ENCODE measurements around the gene OSBPL8. TPM values are rescaled to one million over a fixed set of nuclear protein-coding genes. Genes with fewer than 3 reads are reported as not detected.
A peak's percentile ranks its signal among the peaks of the same experiment; 100 is the strongest.

The OSBPL8 gene
- total and polyA plus RNA-seq, 8 donors: 7.7 to 147 (median 29.4) TPM

GRCh38 chr12:76555231-76555767, 4.3 kb downstream of the OSBPL8 start:
- 70 to 77% (median 74%) methylated on average over 7 of the region's 7 CpGs for WGBS, 5 donors
- intact Hi-C loops (cut with DNase I; ENCODE audit: low total_unique reads): no loop called here

GRCh38 chr12:76554405-76555230, 5.0 kb downstream of the OSBPL8 start:
- H3K27me3 ChIP-seq: no peaks in the 10 kb centered on the region
- no peak overlapping the region for H3K4me3 ChIP-seq
- H3K9me3 ChIP-seq: no peaks in the 10 kb centered on the region
- TF ChIP-seq EP300 (IDR thresholded peaks at IDR 0.05): no peak
- no peak for TF ChIP-seq CTCF (IDR thresholded peaks at IDR 0.05)
- TF ChIP-seq POLR2A (IDR thresholded peaks at IDR 0.05): no peak
- TF ChIP-seq POLR2AphosphoS5 (IDR thresholded peaks at IDR 0.05): no peak
- H3K4me1 ChIP-seq: peaks cover 12 to 66% (median 39%) of the 10 kb centered on the region in 4 donors
- H3K36me3 ChIP-seq: no peaks in the 10 kb centered on the region
- 88 to 96% (median 90%) methylated on average over 2 of the region's 2 CpGs for WGBS, 5 donors
- no peak for DNase-seq
- peak overlapping the region in 1 of 5 donors; percentile 23 for H3K27ac ChIP-seq
- intact Hi-C loops (cut with DNase I; ENCODE audit: low total_unique reads): no loop called here

More at GRCh38 chr12:76555231-76555767, 4.3 kb downstream of the OSBPL8 start:
- Histone ChIP-seq H3K4me3 (no peak overlapping the region), H3K9me3 (no peaks in the 10 kb centered on the region), H3K36me3 (no peaks in the 10 kb centered on the region), H3K4me1 (peaks cover 12 to 68% (median 41%) of the 10 kb centered on the region in 4 donors), H3K27me3 (no peaks in the 10 kb centered on the region), H3K27ac (no peak overlapping the region)
- no peak for DNase-seq
- TF ChIP-seq POLR2A (IDR thresholded peaks at IDR 0.05): no peak
- no peak for TF ChIP-seq CTCF (IDR thresholded peaks at IDR 0.05)
- no peak for TF ChIP-seq POLR2AphosphoS5 (IDR thresholded peaks at IDR 0.05)
- no peak for TF ChIP-seq EP300 (IDR thresholded peaks at IDR 0.05)

DNA sequence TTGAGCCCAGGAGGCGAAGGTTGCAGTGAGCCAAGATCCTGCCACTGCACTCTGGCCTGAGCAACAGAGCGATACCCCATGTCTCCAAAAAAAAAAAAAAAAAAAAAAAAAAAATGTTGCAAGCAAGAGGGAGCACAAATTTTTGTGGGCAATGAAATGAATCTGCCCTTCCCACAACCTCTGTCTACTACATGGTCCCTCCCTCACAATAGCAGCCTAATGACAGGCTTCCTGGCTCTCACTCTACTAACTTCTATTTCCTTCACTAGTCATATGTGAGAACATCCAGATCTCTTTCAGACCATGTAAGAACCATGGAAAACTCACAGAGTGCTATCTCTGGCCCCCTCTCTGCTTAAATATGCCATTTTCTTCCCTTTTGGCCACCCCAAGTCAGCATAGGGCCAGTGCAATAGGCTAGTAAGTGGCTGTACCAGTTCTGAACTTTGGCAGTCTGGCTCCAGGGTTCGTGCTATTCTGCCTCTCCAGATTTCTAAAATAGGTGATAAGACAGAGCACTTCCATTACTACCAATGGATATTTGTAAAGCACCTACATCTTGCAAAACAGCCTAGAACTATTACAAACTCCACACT, 7.1 kb downstream of the OSBPL8 start:
- TF ChIP-seq CTCF (IDR thresholded peaks at IDR 0.05) (no peak), POLR2AphosphoS5 (IDR thresholded peaks at IDR 0.05) (no peak), EP300 (IDR thresholded peaks at IDR 0.05) (no peak), POLR2A (IDR thresholded peaks at IDR 0.05) (no peak)
- WGBS, 5 donors: 78 to 89% (median 83%) methylated on average over 3 of the region's 3 CpGs
- no peaks in the 10 kb centered on the region for H3K36me3 ChIP-seq
- no peak overlapping the region for H3K27ac ChIP-seq
- peaks cover 15 to 75% (median 42%) of the 10 kb centered on the region in 4 donors for H3K4me1 ChIP-seq
- H3K4me3 ChIP-seq: no peak overlapping the region
- H3K27me3 ChIP-seq: no peaks in the 10 kb centered on the region
- intact Hi-C loops (cut with DNase I; ENCODE audit: low total_unique reads): no loop called here
- H3K9me3 ChIP-seq: no peaks in the 10 kb centered on the region
- DNase-seq: no peak

DNA sequence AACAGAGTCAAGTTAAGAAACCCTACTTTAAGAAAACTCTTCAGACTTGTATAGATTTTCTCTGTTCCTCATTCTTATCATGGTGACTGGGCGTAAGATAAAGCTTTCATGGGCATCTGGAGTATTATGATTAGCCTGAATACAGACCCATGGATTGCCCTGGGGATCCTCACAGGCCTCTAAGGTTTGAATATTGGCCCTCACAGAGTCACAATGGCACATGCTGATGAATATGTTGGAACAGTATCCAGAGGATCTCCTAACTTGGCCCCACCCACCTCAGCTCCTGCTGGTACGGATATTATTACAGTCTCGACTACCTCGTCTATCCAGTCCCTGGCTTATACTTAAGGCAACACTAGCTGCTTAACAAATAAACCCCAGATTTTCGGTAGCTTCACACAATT, 8.1 kb downstream of the OSBPL8 start:
- Histone ChIP-seq H3K4me3 (no peak overlapping the region), H3K36me3 (no peaks in the 10 kb centered on the region), H3K9me3 (no peaks in the 10 kb centered on the region), H3K27me3 (no peaks in the 10 kb centered on the region), H3K27ac (no peak overlapping the region), H3K4me1 (peaks cover 14 to 67% (median 43%) of the 10 kb centered on the region in 4 donors)
- DNase-seq: no peak
- TF ChIP-seq POLR2A (IDR thresholded peaks at IDR 0.05): no peak
- no peak for TF ChIP-seq EP300 (IDR thresholded peaks at IDR 0.05)
- no peak for TF ChIP-seq POLR2AphosphoS5 (IDR thresholded peaks at IDR 0.05)
- TF ChIP-seq CTCF (IDR thresholded peaks at IDR 0.05): no peak
- intact Hi-C loops (cut with DNase I; ENCODE audit: low total_unique reads): no loop called here
- 86 to 91% (median 90%) methylated on average over 5 of the region's 5 CpGs for WGBS, 5 donors

Data from stomach (tissue), 9 donors.